Activated naive CD4-positive, alpha-beta T cell treated with anti-CD3 and anti-CD28 coated beads, Interleukin-2, amount 50 U/mL, for 24 hours (primary cell): ENCODE results near the gene UIMC1.

Source experiments
- H3K27ac Mint-ChIP-seq: one replicate; pipeline ENCODE4 v1.8.0; 2021; ENCODE audit warnings: mild to moderate bottlenecking, mixed read lengths
- H3K27me3 Mint-ChIP-seq: one replicate; pipeline ENCODE4 v1.8.0; 2021; ENCODE audit warnings: mixed read lengths
- H3K36me3 Mint-ChIP-seq: one replicate; pipeline ENCODE4 v1.8.0; 2021; ENCODE audit warnings: mixed read lengths
- H3K4me1 Mint-ChIP-seq: one replicate; pipeline ENCODE4 v1.8.0; 2021; ENCODE audit warnings: mixed read lengths
- H3K4me3 Mint-ChIP-seq: one replicate; pipeline ENCODE4 v1.8.0; 2021; ENCODE audit warnings: mild to moderate bottlenecking, mixed read lengths
- H3K9me3 Mint-ChIP-seq: one replicate; pipeline ENCODE4 v1.8.0; 2021; ENCODE audit warnings: mixed read lengths

UIMC1 gene

DNA sequence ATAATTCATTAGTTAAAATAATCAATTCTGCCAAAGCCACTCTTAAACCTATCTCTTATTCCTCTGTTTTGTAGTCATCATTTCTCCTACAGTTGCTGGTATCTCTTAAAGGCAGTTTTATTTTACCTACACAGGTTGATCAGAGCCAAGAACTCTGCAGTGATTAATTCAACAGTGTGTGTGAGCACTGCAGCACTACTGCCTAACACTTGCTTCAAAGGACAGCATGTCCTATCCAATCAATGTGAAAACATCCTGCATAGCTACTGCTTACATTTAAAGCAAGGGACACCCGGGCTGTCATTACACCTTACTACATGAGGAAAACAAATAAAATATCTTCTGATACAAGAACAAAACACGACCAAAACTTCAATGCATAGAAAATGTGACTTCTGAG, 62.3 kb downstream of the UIMC1 start:
- no peaks in the 10 kb centered on the region for H3K27me3 Mint-ChIP-seq
- no peak overlapping the region for H3K4me3 Mint-ChIP-seq
- H3K4me1 Mint-ChIP-seq, result peaks cover 9% of the 10 kb centered on the region
- H3K36me3 Mint-ChIP-seq, result peaks cover 15% of the 10 kb centered on the region
- H3K9me3 Mint-ChIP-seq, result no peaks in the 10 kb centered on the region
- H3K27ac Mint-ChIP-seq, result no peak overlapping the region

DNA sequence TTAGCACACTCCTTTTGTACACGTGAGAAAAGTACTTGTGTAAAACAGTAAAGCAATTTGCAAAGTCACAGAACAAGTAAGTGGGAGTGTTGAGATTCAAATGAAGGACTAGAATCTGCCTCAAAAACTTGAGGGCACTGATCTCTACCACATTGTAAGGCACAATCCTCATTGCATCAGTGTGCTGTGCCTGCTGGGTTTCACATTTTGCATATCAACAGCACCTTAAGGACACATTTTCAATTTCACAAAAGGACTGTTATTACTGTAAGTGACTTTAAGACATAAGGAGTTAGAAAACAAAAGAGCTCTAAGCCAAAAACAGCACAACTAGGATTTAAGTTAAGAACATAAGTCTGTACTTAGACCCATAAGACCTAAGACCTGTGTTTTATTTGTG, 62.8 kb downstream of the UIMC1 start:
- Mint-ChIP-seq H3K27ac (no peak overlapping the region), H3K36me3 (peaks cover 15% of the 10 kb centered on the region), H3K4me3 (no peak overlapping the region), H3K4me1 (peaks cover 9% of the 10 kb centered on the region), H3K27me3 (no peaks in the 10 kb centered on the region), H3K9me3 (no peaks in the 10 kb centered on the region)

DNA sequence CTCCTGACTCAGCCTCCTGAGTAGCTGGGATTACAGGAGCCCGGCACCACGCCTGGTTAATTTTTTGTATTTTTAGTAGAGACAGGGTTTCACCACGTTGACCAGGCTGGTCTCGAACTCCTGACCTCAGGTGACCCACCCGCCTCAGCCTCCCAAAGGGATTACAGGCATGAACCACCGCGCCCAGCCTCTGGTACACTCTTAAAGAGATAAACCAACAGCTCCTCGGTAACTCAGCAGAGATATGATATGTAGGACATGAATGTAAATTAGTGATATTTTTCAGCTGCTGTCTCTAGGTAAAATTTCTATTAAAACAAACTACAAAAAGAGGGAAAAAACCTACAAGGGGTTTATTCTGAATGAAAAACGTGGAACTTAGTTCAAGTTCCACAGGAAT, 64.6 kb downstream of the UIMC1 start:
- peaks cover 9% of the 10 kb centered on the region for H3K36me3 Mint-ChIP-seq
- peaks cover 5% of the 10 kb centered on the region for H3K4me1 Mint-ChIP-seq
- no peaks in the 10 kb centered on the region for H3K9me3 Mint-ChIP-seq
- H3K4me3 Mint-ChIP-seq, result no peak overlapping the region
- H3K27ac Mint-ChIP-seq, result no peak overlapping the region
- H3K27me3 Mint-ChIP-seq, result no peaks in the 10 kb centered on the region

DNA sequence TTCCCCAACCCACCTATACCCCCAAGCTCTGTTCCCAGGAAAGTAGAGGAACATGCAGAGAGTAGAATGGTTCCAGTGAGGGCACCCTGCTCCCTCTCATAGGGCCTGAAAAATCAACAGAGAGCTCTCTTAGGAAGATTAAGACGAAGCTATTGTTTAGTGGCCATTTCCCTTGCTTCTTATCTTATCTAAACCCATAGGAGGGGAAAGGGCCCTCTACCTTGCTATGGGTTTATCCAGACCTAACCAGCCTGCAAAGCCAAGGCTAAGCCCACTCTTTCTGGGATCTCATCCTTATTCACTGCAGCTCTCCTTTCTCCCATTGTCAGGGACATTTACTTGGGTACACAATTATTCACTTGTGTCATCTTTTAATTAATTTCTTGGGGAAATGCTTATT, 68.1 kb downstream of the UIMC1 start:
- peaks cover 27% of the 10 kb centered on the region for H3K4me1 Mint-ChIP-seq
- no peak overlapping the region for H3K27ac Mint-ChIP-seq
- H3K9me3 Mint-ChIP-seq, result no peaks in the 10 kb centered on the region
- H3K4me3 Mint-ChIP-seq, result no peak overlapping the region
- no peaks in the 10 kb centered on the region for H3K27me3 Mint-ChIP-seq
- peaks cover 21% of the 10 kb centered on the region for H3K36me3 Mint-ChIP-seq

DNA sequence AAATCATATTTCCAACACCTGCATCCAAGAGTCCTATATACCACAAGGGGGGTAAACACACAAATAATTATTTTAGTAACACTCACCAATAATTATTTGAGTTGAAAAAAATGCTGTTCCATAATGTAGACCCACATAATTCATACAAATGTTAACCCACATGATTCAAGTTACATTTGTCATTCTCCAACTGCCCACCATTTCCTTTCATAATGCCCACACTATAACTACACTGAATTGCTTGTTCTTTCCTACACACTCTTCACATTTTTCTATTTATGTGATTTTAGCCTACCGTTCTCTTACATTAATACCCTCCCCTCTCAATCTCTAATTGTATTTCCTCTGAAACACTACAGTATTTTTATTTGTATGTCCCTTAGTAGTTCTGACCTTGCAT, 71.6 kb downstream of the UIMC1 start:
- peak overlapping the region; percentile 33 for H3K27ac Mint-ChIP-seq
- H3K27me3 Mint-ChIP-seq, result no peaks in the 10 kb centered on the region
- peak overlapping the region; percentile 6 for H3K4me3 Mint-ChIP-seq
- no peaks in the 10 kb centered on the region for H3K9me3 Mint-ChIP-seq
- H3K36me3 Mint-ChIP-seq, result peaks cover 21% of the 10 kb centered on the region
- peaks cover 37% of the 10 kb centered on the region for H3K4me1 Mint-ChIP-seq

DNA sequence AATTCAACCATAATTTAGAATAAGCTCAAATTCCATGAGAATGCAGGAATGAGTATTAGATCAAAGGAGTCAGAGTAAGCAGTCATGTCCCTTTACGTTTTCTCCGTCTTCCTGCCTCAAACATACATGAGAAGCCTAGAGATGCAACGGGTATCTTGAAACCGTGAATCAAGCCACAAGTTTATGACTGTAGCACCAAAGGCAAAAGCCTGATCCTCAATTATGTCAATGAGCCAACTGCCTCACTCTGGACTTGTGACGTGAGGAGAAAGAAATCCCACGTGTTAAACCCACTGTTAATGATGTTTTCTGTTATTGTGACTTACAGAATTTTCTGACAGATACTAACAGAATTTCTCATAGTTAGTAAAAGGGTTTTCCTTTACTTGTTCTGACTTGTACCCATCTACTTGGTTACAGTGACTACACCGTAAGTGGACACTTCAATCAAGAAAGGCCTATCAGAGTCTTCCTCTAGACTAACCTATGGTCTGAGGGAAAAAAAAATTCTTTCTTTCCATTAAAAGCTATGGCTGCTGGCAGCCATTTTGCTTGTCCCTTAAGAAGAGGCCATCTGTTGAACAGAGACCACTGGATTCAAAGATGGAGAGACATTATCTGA, 72.2 kb downstream of the UIMC1 start:
- H3K27me3 Mint-ChIP-seq, result no peaks in the 10 kb centered on the region

DNA sequence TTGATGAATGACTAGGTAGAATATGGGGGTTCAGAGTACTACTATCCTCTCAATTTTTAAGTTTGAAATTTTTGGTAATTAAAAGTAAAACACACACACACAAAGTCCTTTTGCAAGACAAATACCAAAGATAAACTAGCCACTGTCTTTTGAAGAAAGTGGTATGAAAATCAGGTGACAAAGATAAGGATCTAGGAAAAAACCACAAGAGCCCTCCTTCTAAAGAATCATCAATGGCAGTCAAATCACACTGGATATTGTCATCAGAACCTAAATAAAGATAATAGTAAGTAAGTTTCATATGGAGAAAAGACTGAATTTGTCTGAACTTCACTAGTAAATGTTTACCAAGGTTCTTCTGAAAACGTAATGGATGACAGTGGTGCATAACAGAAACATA, 76.9 kb downstream of the UIMC1 start:
- Mint-ChIP-seq H3K27me3 (no peaks in the 10 kb centered on the region), H3K4me1 (peaks cover 25% of the 10 kb centered on the region), H3K36me3 (peaks cover 15% of the 10 kb centered on the region), H3K27ac (no peak overlapping the region), H3K9me3 (no peaks in the 10 kb centered on the region), H3K4me3 (no peak overlapping the region)

More for the DNA sequence above, 72.2 kb downstream of the UIMC1 start:
- Mint-ChIP-seq H3K4me1 (peaks cover 42% of the 10 kb centered on the region), H3K9me3 (no peaks in the 10 kb centered on the region), H3K36me3 (peaks cover 21% of the 10 kb centered on the region), H3K27ac (no peak overlapping the region), H3K4me3 (peak overlapping the region; percentile 6)

DNA sequence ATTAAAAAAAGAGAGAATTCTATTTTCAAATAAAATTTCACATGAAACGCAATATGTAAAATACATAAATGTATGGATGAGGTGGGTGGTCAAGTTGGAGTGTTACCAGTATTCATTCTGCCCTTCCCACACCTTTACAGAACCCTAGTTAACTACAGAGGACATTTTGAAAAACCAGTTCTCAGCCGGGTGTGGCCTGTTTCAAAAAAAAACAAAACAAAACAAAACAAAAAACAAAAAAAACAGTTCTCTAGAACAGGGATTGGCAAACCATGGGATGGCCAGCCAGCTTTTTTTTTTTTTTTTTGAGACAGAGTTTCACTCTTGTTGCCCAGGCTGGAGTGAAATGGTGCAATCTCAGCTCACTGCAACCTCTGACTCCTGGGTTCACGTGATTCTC, 79.0 kb downstream of the UIMC1 start:
- Mint-ChIP-seq H3K4me1 (peaks cover 24% of the 10 kb centered on the region), H3K36me3 (peaks cover 13% of the 10 kb centered on the region), H3K27me3 (no peaks in the 10 kb centered on the region), H3K9me3 (no peaks in the 10 kb centered on the region), H3K27ac (no peak overlapping the region), H3K4me3 (no peak overlapping the region)

DNA sequence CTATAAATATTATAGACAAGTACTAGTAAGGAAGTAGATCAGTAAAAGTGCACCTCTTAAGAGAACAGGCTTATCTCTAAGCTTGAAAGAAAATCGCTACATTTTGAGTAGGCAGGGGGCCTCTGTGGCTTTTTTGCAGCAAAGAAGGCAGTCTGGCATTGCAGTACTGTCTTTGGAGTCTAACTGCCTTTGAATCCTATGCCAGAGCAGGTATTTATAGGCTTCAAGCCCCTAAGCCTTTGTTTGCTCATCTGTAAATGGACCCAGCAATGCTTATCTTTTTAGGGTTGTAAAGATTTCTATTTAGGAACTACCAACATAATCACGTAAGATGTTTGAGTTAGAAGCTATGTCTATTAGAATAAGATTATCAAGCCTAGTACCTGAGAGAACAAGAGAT, 83.8 kb downstream of the UIMC1 start:
- no peaks in the 10 kb centered on the region for H3K27me3 Mint-ChIP-seq
- H3K9me3 Mint-ChIP-seq, result no peaks in the 10 kb centered on the region
- no peak overlapping the region for H3K27ac Mint-ChIP-seq
- H3K4me1 Mint-ChIP-seq, result peaks cover 18% of the 10 kb centered on the region
- H3K4me3 Mint-ChIP-seq, result no peak overlapping the region
- peaks cover 28% of the 10 kb centered on the region for H3K36me3 Mint-ChIP-seq

DNA sequence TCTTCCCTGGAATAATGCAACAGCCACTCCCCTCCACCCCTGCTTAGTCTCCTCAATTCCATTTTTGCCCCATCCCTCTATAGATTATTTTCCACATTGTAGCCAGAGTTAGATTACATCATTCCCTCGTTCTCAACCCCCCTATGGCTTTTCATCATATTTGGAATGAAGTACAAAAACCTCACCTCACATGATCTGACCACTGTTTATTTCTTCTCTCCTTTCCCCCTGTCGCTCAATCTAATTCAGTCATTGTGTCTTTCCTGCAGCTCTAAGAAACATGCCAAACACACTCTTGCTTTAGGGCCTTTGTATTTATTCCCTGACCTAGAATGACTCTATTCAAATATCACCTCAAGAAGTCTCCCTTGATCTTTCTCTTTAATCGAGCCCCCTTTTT, 84.9 kb downstream of the UIMC1 start:
- Mint-ChIP-seq H3K4me3 (no peak overlapping the region), H3K27ac (peak overlapping the region; percentile 56), H3K4me1 (peaks cover 18% of the 10 kb centered on the region), H3K27me3 (no peaks in the 10 kb centered on the region), H3K9me3 (no peaks in the 10 kb centered on the region), H3K36me3 (peaks cover 28% of the 10 kb centered on the region)

DNA sequence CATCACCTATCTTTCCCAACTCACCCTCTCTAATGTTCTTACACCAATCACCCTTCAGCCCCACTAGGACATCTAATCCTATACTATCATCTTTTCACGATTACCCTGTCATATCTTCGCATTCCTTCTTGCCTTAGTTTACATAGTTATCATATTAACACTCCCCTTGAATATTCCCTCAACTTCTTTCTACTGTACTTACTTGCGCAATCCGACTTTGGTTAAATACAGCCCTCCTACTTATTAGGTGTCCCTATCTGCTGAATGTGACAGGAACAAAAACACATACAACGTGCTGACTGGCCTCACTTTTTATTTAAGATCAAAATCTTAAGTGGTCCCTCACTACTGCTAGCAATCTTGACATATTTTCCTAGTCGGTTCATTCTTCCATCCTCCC, 88.0 kb downstream of the UIMC1 start:
- Mint-ChIP-seq H3K27me3 (no peaks in the 10 kb centered on the region), H3K4me3 (no peak overlapping the region), H3K36me3 (peaks cover 34% of the 10 kb centered on the region), H3K27ac (peak overlapping the region; percentile 60), H3K4me1 (peaks cover 28% of the 10 kb centered on the region), H3K9me3 (no peaks in the 10 kb centered on the region)

DNA sequence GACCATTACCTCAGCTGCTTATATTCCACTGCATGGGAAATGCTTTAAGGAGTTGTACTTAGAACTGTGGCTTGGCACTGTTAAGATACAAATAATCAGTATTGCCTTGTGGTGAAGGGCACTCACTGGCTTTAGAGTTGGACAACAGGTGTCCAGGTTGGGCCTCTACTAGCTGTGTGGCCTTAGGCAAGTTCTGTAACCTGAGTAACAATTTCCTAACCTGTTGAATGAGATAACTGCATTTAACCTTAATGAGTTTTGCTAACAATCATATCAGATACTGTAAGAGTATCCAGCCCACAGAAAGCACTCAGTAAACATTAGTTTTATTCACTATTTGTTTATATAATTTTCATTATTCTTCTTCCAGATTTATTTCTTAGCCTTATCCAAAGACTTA, 90.2 kb downstream of the UIMC1 start:
- Mint-ChIP-seq H3K27ac (no peak overlapping the region), H3K9me3 (no peaks in the 10 kb centered on the region), H3K4me1 (peaks cover 24% of the 10 kb centered on the region), H3K27me3 (no peaks in the 10 kb centered on the region), H3K36me3 (peaks cover 26% of the 10 kb centered on the region), H3K4me3 (no peak overlapping the region)

DNA sequence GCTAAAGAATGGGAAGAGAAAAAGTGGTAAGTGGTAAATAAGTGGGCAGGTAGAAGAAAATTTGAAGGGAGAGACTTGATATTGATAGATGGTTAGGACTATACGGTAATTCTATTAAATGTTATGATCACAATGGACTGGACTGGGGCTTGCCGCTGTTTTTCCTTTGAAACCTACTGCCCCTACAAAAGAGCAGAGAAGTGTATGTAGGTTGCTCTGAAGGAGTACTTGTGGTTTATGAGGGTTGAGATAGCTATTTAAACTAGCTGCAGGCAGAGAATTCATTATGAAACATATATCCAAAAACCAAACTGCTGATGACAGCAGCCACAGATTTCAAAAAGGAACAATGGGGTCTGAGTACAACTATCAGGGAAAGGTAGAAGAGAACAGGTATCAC, 90.7 kb downstream of the UIMC1 start:
- Mint-ChIP-seq H3K9me3 (no peaks in the 10 kb centered on the region), H3K27me3 (no peaks in the 10 kb centered on the region), H3K4me1 (peaks cover 21% of the 10 kb centered on the region), H3K36me3 (peaks cover 23% of the 10 kb centered on the region), H3K27ac (peak overlapping the region; percentile 85), H3K4me3 (no peak overlapping the region)

DNA sequence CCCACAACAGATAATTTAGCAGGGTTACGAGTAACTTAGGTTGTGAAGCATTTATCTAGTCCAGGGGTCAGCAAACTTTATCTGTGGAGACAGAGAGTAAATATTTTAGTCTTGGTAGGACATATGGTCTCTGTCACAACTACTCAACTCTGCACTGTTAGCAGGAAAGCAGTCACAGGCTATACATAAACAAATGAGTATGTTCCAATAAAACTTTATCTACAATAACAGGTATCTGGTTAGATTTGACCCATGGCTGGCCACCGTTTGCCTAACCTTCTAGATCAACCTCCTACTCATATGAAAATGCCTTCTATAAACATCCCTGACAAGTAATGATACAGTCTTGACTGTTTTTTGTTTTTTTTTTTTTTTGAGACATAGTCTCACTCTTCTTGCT, 94.5 kb downstream of the UIMC1 start:
- H3K27me3 Mint-ChIP-seq, result no peaks in the 10 kb centered on the region
- H3K9me3 Mint-ChIP-seq, result no peaks in the 10 kb centered on the region
- H3K36me3 Mint-ChIP-seq, result peaks cover 18% of the 10 kb centered on the region
- H3K27ac Mint-ChIP-seq, result no peak overlapping the region
- H3K4me1 Mint-ChIP-seq, result peaks cover 24% of the 10 kb centered on the region
- no peak overlapping the region for H3K4me3 Mint-ChIP-seq

DNA sequence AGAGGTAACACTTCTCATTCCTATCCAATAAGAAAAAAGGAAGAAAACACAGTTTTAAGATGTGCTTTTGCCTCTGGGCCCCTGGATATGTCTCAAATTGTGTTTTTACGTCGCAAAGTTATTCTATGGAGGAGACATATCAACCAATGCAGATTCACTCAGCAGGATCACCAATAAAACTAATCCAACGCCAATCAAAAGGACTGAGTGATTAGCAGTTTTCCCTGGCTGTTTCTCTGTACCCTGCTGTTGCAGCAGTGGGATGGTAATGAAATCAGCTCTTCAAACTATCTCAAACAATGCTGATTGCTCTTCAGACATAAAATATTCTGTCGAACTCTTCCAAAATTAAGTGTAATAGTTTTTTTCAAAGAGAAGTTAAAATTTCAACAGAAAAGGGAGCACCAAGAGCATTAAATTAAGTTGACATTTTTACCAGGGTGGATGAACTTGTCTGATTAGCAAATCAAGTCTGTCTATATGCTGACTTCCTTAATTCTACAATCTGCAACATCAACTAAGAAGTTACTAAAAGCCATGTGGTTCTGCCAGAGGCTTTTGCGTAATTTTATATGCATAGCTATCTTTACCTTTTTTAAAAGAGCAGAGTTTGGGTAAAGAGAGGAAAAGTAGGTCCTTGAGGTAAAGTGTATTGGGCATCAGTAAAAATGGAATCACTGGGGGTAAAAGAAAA, 97.8 kb downstream of the UIMC1 start:
- Mint-ChIP-seq H3K9me3 (no peaks in the 10 kb centered on the region), H3K27ac (peak overlapping the region; percentile 41), H3K4me1 (peaks cover 10% of the 10 kb centered on the region), H3K27me3 (no peaks in the 10 kb centered on the region), H3K36me3 (peaks cover 25% of the 10 kb centered on the region), H3K4me3 (no peak overlapping the region)

DNA sequence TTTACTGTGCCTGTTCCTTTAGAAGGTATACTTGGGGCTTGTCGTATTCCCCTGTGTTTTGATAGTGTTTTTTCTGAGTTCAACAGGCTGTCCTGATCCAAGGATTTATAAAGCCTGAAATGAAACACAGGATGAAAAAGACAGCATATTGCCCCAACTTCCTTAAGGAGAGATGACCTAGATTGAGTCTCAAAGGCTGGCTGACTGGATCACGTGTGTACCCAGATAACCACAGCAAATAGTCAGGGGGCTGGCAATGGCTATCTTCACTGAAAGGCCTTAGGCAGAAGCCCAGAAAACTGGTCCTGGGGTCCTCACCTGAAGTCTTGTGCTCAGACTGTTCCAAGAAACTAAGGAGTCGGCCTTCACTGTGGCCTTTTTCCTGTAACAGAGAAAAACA, 99.8 kb downstream of the UIMC1 start:
- peaks cover 31% of the 10 kb centered on the region for H3K36me3 Mint-ChIP-seq
- H3K9me3 Mint-ChIP-seq, result no peaks in the 10 kb centered on the region
- no peaks in the 10 kb centered on the region for H3K27me3 Mint-ChIP-seq
- peaks cover 24% of the 10 kb centered on the region for H3K4me1 Mint-ChIP-seq
- no peak overlapping the region for H3K4me3 Mint-ChIP-seq
- peak overlapping the region; percentile 62 for H3K27ac Mint-ChIP-seq

DNA sequence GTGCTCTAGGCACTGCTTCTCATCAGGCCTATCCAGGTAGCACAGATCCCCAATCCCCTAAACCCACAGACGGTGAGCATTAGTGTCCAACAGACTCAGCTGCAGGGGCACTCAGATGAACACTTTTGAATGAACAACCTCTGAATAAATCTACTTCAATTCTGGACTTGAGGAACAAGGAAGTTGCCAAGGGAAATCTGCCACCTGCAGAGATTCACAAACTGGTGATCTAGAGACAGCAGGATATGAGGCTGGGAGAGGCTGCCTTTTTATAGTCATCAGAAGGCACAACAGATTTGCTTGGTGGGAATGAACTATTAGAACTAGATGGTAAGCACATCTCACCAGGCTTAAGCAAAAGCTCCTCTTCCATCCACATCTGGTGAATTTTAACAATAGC, 100.5 kb downstream of the UIMC1 start:
- Mint-ChIP-seq H3K9me3 (no peaks in the 10 kb centered on the region), H3K4me1 (peaks cover 30% of the 10 kb centered on the region), H3K36me3 (peaks cover 34% of the 10 kb centered on the region), H3K4me3 (no peak overlapping the region), H3K27me3 (no peaks in the 10 kb centered on the region), H3K27ac (peak overlapping the region; percentile 79)
